PC-3 (cell line): Measurements from ENCODE around the gene LTC4S. TPM values are rescaled to one million over a fixed set of nuclear protein-coding genes. Genes with fewer than 3 reads are reported as not detected.

Source experiments
- ATAC-seq: fragments of 200-7000 bp; cut with Tn5 transposase; 2 replicates; pipeline ENCODE4 v1.9.1; 2020; ENCODE audit warnings: mild to moderate bottlenecking, moderate library complexity
- BruUV-seq: library from RNA; stranded (reverse); fragments of 400-500 nt; replicated peaks from 2 replicates; lab custom pipeline; 2021; lab: Mats Ljungman, UMichigan
- CTCF ChIA-PET: fragments of 300-600 bp; sonication (Branson Sonifier 250); formaldehyde crosslinking; loops from one replicate; lab custom pipeline; 2022; ENCODE audit warnings: antibody characterized with exemption; lab: Charles Lee
- POLR2A ChIA-PET: fragments of 300-600 bp; sonication (Branson Sonifier 250); formaldehyde crosslinking; loops from one replicate; lab custom pipeline; 2022; ENCODE audit warnings: antibody characterized with exemption; ENCODE audit not compliant: unreplicated experiment; lab: Charles Lee
- DNase-seq: peaks from one replicate; pipeline ENCODE4 v3.0.0-alpha.2; 2015
- H2AFZ ChIP-seq: fragments of 300-600 bp; sonication (generic); 2 replicates; pipeline ENCODE4 v1.6.0; 2016; ENCODE audit warnings: antibody characterized with exemption, low read length
- H3F3A ChIP-seq: fragments of 300-600 bp; sonication (generic); one replicate; pipeline ENCODE4 v1.6.0; 2017; ENCODE audit warnings: antibody characterized with exemption, low read length, control low read depth, mild to moderate bottlenecking; ENCODE audit not compliant: unreplicated experiment
- H3K27ac ChIP-seq: fragments of 300-600 bp; sonication (generic); 2 replicates; pipeline ENCODE4 v1.5.1; 2016; ENCODE audit warnings: mild to moderate bottlenecking, low read length
- H3K27me3 ChIP-seq: fragments of 300-600 bp; sonication (generic); 2 replicates; pipeline ENCODE4 v1.6.1; 2016; ENCODE audit warnings: low read length, mixed read lengths
- H3K36me3 ChIP-seq: fragments of 300-600 bp; sonication (generic); 2 replicates; pipeline ENCODE4 v1.6.1; 2016; ENCODE audit warnings: low read depth, mixed run types, low read length, mixed read lengths
- H3K4me1 ChIP-seq: fragments of 300-600 bp; sonication (generic); 2 replicates; pipeline ENCODE4 v1.5.1; 2016; ENCODE audit warnings: low read length; ENCODE audit not compliant: insufficient read depth
- H3K4me2 ChIP-seq: fragments of 300-600 bp; sonication (generic); 2 replicates; pipeline ENCODE4 v1.6.0; 2016; ENCODE audit warnings: low read length
- H3K4me3 ChIP-seq: fragments of 300-600 bp; sonication (generic); 2 replicates; pipeline ENCODE4 v1.5.1; 2016; ENCODE audit warnings: mild to moderate bottlenecking, low read length, mixed read lengths
- H3K79me2 ChIP-seq: fragments of 300-600 bp; sonication (generic); 2 replicates; pipeline ENCODE4 v1.6.1; 2017; ENCODE audit warnings: low read length, mixed read lengths
- H3K9ac ChIP-seq: fragments of 300-600 bp; sonication (generic); 2 replicates; pipeline ENCODE4 v1.6.0; 2016; ENCODE audit warnings: mild to moderate bottlenecking, low read length
- H3K9me2 ChIP-seq: fragments of 300-600 bp; sonication (generic); replicated peaks from 2 replicates; pipeline ENCODE4 v1.6.1; 2016; ENCODE audit warnings: mixed run types, low read length, mixed read lengths
- H3K9me3 ChIP-seq: fragments of 300-600 bp; sonication (generic); 2 replicates; pipeline ENCODE4 v1.6.1; 2016; ENCODE audit warnings: low read length, mixed read lengths
- H4K20me1 ChIP-seq: fragments of 300-600 bp; sonication (generic); 2 replicates; pipeline ENCODE4 v1.6.1; 2016; ENCODE audit warnings: low read length, mixed read lengths
- CTCF ChIP-seq: fragments of 300-600 bp; sonication (generic); conservative IDR thresholded peaks from 2 replicates; pipeline ENCODE4 v1.5.1; 2017; ENCODE audit warnings: antibody characterized with exemption, low read depth, mild to moderate bottlenecking, low read length
- EZH2 ChIP-seq: fragments of 300-600 bp; sonication (generic); IDR thresholded peaks from one replicate; pipeline ENCODE4 v1.6.1; 2017; ENCODE audit warnings: antibody characterized with exemption, mild to moderate bottlenecking, low read length; ENCODE audit not compliant: unreplicated experiment
- EZH2phosphoT487 ChIP-seq: fragments of 300-600 bp; sonication (generic); IDR thresholded peaks from 2 replicates; pipeline ENCODE4 v1.6.1; 2018; ENCODE audit warnings: mild to moderate bottlenecking, antibody characterized with exemption, low read length, borderline replicate concordance
- intact Hi-C: fragments of 100-400 bp; cut with micrococcal nuclease; formaldehyde crosslinking; loops from 2 replicates; pipeline ENCODE4 v1.9.0; 2023
- total RNA-seq: library from RNA; depleted of rRNA; stranded (reverse); fragments of >200 nt; gene quantifications from 2 replicates; pipeline ENCODE4 v1.2.3, GENCODE V29; 2014

The LTC4S gene
- total RNA-seq, 1 experiment from 2014 or later, result 1.5 TPM

- TSS peak; percentile 50 for BruUV-seq
- DNase-seq, result no peak
- Histone ChIP-seq H3K27ac (no peak overlapping the region), H3K27me3 (no peaks in the 10 kb centered on the region), H3K79me2 (no peaks in the 10 kb centered on the region), H3F3A (peaks cover 6% of the 10 kb centered on the region), H3K4me2 (no peak overlapping the region), H3K4me1 (no peaks in the 10 kb centered on the region), H4K20me1 (no peaks in the 10 kb centered on the region), H3K36me3 (peaks cover 31% of the 10 kb centered on the region), H3K9ac (no peak overlapping the region), H3K4me3 (no peak overlapping the region), H3K9me3 (no peaks in the 10 kb centered on the region), H2AFZ (no peak overlapping the region), H3K9me2 (no peaks in the 10 kb centered on the region)
- ChIA-PET CTCF (interaction anchor here (0.5 kb wide), 1 partner anchor 74 kb away, joined by 3 read pairs; no protein-coding TSS in a partner anchor), POLR2A (no interaction called here)
- no peak for TF ChIP-seq CTCF
- TF ChIP-seq EZH2, result no peak
- no peak for TF ChIP-seq EZH2phosphoT487
- intact Hi-C loops, result no loop called here
- ATAC-seq, result peak; percentile 6; the same call in 1 of the 2 replicates
Measured at GRCh38 chr5:179836225-179837019, 42.6 kb downstream of the LTC4S start.

- peak; percentile 2; the same call in 1 of the 2 replicates for ATAC-seq
- peaks cover 26% of the 10 kb centered on the region for H3K36me3 ChIP-seq
- POLR2A ChIA-PET, result no interaction called here
Measured at GRCh38 chr5:179837076-179838011, 43.6 kb downstream of the LTC4S start.

More at GRCh38 chr5:179837076-179838011, 43.6 kb downstream of the LTC4S start:
- intact Hi-C loops, result no loop called here
- Histone ChIP-seq H3K27ac (no peak overlapping the region), H3K9me3 (no peaks in the 10 kb centered on the region), H3K9me2 (no peaks in the 10 kb centered on the region), H2AFZ (no peak overlapping the region), H3F3A (peaks cover 6% of the 10 kb centered on the region), H4K20me1 (no peaks in the 10 kb centered on the region), H3K4me2 (no peak overlapping the region), H3K4me1 (no peaks in the 10 kb centered on the region), H3K27me3 (no peaks in the 10 kb centered on the region), H3K79me2 (no peaks in the 10 kb centered on the region), H3K9ac (no peak overlapping the region), H3K4me3 (no peak overlapping the region)
- no TSS peak for BruUV-seq
- no peak for DNase-seq
- TF ChIP-seq EZH2phosphoT487, result no peak
- TF ChIP-seq CTCF, result no peak
- no peak for TF ChIP-seq EZH2
- CTCF ChIA-PET, result interaction anchor here (0.5 kb wide), 1 partner anchor 75 kb away, joined by 3 read pairs; no protein-coding TSS in a partner anchor
